Esophagus muscularis mucosa (tissue), 4 donors: ENCODE results near the gene VWC2. TPM values are rescaled to one million over a fixed set of nuclear protein-coding genes. Genes with fewer than 3 reads are reported as not detected.

Experiments used
- DNase-seq: peaks from one replicate; pipeline ENCODE4 v3.0.0-alpha.2; 2017; ENCODE audit errors: extremely low spot score
- H3K27ac ChIP-seq, 4 donors: fragments of 200-600 bp; sonication (generic); replicated peaks in 1 of 4; 1 replicate in 3 of 4; 2 replicates in 1 of 4; pipeline ENCODE4 v1.5.1; 2016 to 2019; ENCODE audit warnings: mild to moderate bottlenecking in 1 of 4
- H3K27me3 ChIP-seq, 4 donors: fragments of 200-600 bp; sonication (generic); one replicate each; pipeline versions ENCODE4 v1.5.1 to v1.6.0; 2016 to 2019
- H3K36me3 ChIP-seq, 4 donors: fragments of 200-600 bp; sonication (generic); one replicate each; pipeline ENCODE4 v1.5.1; 2016 to 2019
- H3K4me1 ChIP-seq, 4 donors: fragments of 200-600 bp; sonication (generic); one replicate each; pipeline ENCODE4 v1.5.1; 2016 to 2019
- H3K4me3 ChIP-seq, 4 donors: fragments of 200-600 bp; sonication (generic); 1 replicate in 2 of 4; 2 replicates in 2 of 4; pipeline ENCODE4 v1.5.1; 2016 to 2019; ENCODE audit warnings: mild to moderate bottlenecking in 4 of 4, moderate library complexity in 1 of 4
- H3K9me3 ChIP-seq, 4 donors: fragments of 200-600 bp; sonication (generic); 1 replicate in 3 of 4; 2 replicates in 1 of 4; pipeline ENCODE4 v1.5.1; 2016 to 2019
- EP300 ChIP-seq: sonication (generic); formaldehyde crosslinking; IDR thresholded peaks from one replicate; pipeline ENCODE4 v1.6.1; 2017; ENCODE audit warnings: antibody characterized with exemption
- POLR2A ChIP-seq: fragments of 450-650 bp; IDR thresholded peaks from one replicate; pipeline ENCODE4 v1.6.1; 2017; ENCODE audit warnings: antibody characterized with exemption, moderate library complexity, mild to moderate bottlenecking, low read depth
- POLR2AphosphoS5 ChIP-seq, 2 donors: sonication (generic); formaldehyde crosslinking; IDR thresholded peaks; one replicate each; pipeline ENCODE4 v1.6.1; 2017; ENCODE audit warnings: antibody characterized with exemption in 2 of 2
- WGBS: methylation state at CpG from one replicate; pipeline ENCODE4 v1.1.5; 2018; 5-methylcytosine and 5-hydroxymethylcytosine counted together
- intact Hi-C: fragments of 100-400 bp; cut with DNase I; formaldehyde crosslinking; loops from one replicate; pipeline ENCODE4 v1.15.1; 2023
- total RNA-seq, 4 donors: library from RNA; depleted of rRNA; stranded (reverse); fragments of >200 nt; gene quantifications; one replicate each; pipeline versions ENCODE4 v1.1.0 to v1.2.1, GENCODE V29; 2016
- TF ChIP-seq, protein P1 (sequence below), 3 experiments: fragments of 200-600 bp in 2 of 3; fragments of 450-650 bp in 1 of 3; sonication (generic) in 2 of 3; IDR thresholded peaks; one replicate each; pipeline ENCODE4 v1.5.1; 2017 to 2019; ENCODE audit warnings: antibody characterized with exemption in 3 of 3, mild to moderate bottlenecking in 2 of 3, moderate library complexity in 1 of 3

The VWC2 gene
- total RNA-seq, 4 donors from 2014 or later = under 0.01 to 0.17 (median 0.06) TPM; not detected in 1

DNA sequence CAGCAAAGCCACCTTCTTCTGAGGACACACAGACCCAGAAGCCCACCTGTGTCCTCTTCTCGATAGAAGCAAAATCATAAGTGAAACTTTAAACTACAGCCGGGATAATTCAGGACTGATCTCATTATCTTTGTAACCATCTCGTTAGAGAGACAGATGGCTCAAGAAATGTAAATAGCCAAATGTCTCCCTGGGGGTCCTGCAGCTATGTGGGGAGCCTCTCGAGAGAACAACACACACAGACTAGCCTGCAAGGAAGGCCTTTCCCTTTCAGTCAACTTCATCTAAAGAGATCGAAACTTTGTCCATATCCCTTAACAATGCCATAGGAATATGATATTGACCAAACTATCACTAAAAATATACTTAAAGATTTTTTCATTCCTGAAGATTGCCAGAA is 93.5 kb downstream of the VWC2 start:
- Histone ChIP-seq H3K4me1 (no peaks in the 10 kb centered on the region), H3K27ac (no peak overlapping the region), H3K9me3 (peaks cover 0 to 5% (median 2%) of the 10 kb centered on the region in 4 donors), H3K36me3 (no peaks in the 10 kb centered on the region), H3K4me3 (no peak overlapping the region), H3K27me3 (no peaks in the 10 kb centered on the region)
- intact Hi-C loops = no loop called here
- DNase-seq = no peak
- WGBS = 43% methylated on average over 5 of the region's 5 CpGs
- TF ChIP-seq POLR2A (no peak), POLR2AphosphoS5 (IDR thresholded peaks at IDR 0.05) (no peak)

DNA sequence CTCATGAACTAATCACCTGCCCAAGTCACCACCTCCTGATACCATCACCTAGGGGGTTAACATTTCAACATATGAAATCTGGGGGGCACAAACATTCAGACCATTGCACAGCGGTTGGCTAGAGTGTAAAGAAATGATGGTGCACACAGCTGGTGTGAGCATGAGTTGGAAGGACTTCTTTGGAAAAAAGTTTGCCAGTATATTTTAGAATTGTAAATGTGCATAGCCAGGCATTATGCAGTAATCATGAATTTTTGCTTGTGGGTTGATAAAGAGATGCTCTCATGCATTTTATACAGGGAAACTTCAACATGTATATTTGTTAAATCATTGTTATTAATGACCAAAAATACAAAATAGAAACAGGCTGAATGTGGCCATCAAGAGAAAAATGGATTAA is 100.0 kb downstream of the VWC2 start:
- Histone ChIP-seq H3K27me3 (no peaks in the 10 kb centered on the region), H3K27ac (no peak overlapping the region), H3K4me1 (no peaks in the 10 kb centered on the region), H3K36me3 (no peaks in the 10 kb centered on the region), H3K9me3 (peaks cover 0 to 5% (median 2%) of the 10 kb centered on the region in 4 donors), H3K4me3 (no peak overlapping the region)
- whole genome bisulfite sequencing = 90% methylated on average over 1 of the region's 1 CpG
- no peak for TF ChIP-seq EP300
- no peak for TF ChIP-seq POLR2AphosphoS5 (IDR thresholded peaks at IDR 0.05)
- no peak for TF ChIP-seq POLR2A
- TF ChIP-seq, protein P1, sequence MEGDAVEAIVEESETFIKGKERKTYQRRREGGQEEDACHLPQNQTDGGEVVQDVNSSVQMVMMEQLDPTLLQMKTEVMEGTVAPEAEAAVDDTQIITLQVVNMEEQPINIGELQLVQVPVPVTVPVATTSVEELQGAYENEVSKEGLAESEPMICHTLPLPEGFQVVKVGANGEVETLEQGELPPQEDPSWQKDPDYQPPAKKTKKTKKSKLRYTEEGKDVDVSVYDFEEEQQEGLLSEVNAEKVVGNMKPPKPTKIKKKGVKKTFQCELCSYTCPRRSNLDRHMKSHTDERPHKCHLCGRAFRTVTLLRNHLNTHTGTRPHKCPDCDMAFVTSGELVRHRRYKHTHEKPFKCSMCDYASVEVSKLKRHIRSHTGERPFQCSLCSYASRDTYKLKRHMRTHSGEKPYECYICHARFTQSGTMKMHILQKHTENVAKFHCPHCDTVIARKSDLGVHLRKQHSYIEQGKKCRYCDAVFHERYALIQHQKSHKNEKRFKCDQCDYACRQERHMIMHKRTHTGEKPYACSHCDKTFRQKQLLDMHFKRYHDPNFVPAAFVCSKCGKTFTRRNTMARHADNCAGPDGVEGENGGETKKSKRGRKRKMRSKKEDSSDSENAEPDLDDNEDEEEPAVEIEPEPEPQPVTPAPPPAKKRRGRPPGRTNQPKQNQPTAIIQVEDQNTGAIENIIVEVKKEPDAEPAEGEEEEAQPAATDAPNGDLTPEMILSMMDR (IDR thresholded peaks at IDR 0.05) = no peak
- no peak for DNase-seq
- intact Hi-C loops = no loop called here

DNA sequence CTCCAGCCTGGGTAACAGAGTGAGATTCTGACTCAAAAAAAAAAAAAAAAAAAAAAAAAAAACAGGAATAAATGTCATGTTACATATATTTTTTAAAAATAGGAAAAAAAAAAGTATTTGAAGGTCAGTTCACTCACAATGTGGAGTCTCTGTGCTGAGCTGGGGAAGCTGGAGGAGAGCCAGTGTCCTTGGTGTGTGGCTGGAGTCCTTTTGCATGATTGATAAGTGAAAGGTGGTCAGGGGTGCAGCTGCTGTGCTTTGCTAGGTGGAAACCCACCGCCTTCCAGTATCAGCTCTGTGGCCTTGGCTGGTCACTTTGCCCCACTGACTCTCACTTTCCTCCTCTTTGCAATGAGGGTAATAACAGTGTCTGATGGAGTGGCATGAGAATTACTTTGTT is 101.9 kb downstream of the VWC2 start:
- intact Hi-C loops = no loop called here
- TF ChIP-seq EP300 = no peak
- TF ChIP-seq POLR2AphosphoS5 (IDR thresholded peaks at IDR 0.05) = no peak
- TF ChIP-seq, protein P1 (IDR thresholded peaks at IDR 0.05) = no peak
- no peaks in the 10 kb centered on the region for H3K27me3 ChIP-seq
- H3K36me3 ChIP-seq = no peaks in the 10 kb centered on the region
- H3K4me3 ChIP-seq = no peak overlapping the region
- 88% methylated on average over 1 of the region's 1 CpG for WGBS
- no peak overlapping the region for H3K27ac ChIP-seq
- H3K9me3 ChIP-seq = peaks cover 0 to 5% (median 2%) of the 10 kb centered on the region in 4 donors
- H3K4me1 ChIP-seq = no peaks in the 10 kb centered on the region
- DNase-seq = no peak

DNA sequence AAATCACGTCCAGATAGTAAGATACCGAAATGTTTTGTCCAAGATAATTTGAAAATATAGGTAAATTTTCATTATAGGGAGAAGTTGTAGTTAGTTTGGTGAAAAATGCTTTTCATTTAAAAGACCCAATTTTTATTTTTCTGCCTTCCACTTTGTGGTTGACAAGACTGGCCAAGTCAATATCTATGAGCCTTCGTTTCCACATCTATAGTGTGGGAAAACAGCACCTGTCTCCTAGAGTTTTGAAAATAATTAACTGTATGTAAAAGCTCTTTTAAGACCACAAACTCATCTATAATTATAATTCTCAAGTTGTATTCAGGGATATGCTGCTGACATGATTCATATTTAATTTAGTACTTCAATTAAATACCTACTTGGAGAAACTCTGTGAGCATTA is 102.8 kb downstream of the VWC2 start:
- H3K4me1 ChIP-seq = no peaks in the 10 kb centered on the region
- TF ChIP-seq POLR2AphosphoS5 (IDR thresholded peaks at IDR 0.05) = no peak
- TF ChIP-seq, protein P1 (IDR thresholded peaks at IDR 0.05) = no peak
- no peak for TF ChIP-seq POLR2A
- no peak for TF ChIP-seq EP300
- whole genome bisulfite sequencing = 90% methylated on average over 3 of the region's 3 CpGs
- no peak overlapping the region for H3K27ac ChIP-seq
- DNase-seq = no peak
- H3K27me3 ChIP-seq = peaks cover 0 to 5% (median 0%) of the 10 kb centered on the region in 4 donors
- H3K4me3 ChIP-seq = no peak overlapping the region
- intact Hi-C loops = no loop called here
- H3K36me3 ChIP-seq = no peaks in the 10 kb centered on the region
- no peaks in the 10 kb centered on the region for H3K9me3 ChIP-seq

DNA sequence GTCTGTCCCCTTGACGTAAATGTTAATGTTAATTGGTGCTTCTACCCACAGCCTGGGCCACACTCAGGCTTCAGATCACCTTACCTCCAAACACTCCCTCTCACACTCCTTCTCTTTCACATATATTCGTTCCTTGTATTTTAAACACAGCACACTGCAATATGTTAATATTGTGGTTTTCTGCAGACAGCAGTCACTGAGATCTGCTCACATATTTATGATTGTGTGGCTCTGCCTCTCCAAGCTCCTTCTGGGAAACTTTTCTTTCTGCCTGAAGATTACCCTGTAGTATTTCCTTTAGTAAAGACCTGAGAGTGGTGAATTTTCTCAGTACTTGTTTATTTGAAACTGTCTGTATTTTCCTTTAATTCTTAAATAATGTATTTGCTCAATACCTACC is 104.7 kb downstream of the VWC2 start:
- TF ChIP-seq EP300 (no peak), POLR2AphosphoS5 (IDR thresholded peaks at IDR 0.05) (no peak), POLR2A (no peak)
- TF ChIP-seq, protein P1 (IDR thresholded peaks at IDR 0.05) = no peak
- 11% methylated on average over 1 of the region's 2 CpGs for WGBS
- intact Hi-C loops = no loop called here
- H3K36me3 ChIP-seq = no peaks in the 10 kb centered on the region
- no peak overlapping the region for H3K27ac ChIP-seq
- no peak overlapping the region for H3K4me3 ChIP-seq
- H3K27me3 ChIP-seq = peaks cover 0 to 6% (median 0%) of the 10 kb centered on the region in 4 donors
- H3K9me3 ChIP-seq = no peaks in the 10 kb centered on the region
- no peak for DNase-seq
- no peaks in the 10 kb centered on the region for H3K4me1 ChIP-seq
